CD4-positive, alpha-beta T cell (primary cell): ENCODE results near the gene GPR162. TPM values are rescaled to one million over a fixed set of nuclear protein-coding genes. Genes with fewer than 3 reads are reported as not detected.

Experiments
- ATAC-seq: fragments of 200-7000 bp; cut with Tn5 transposase; one replicate; pipeline ENCODE4 v1.10.0; 2022; ENCODE audit warnings: mild to moderate bottlenecking; ENCODE audit not compliant: poor library complexity
- CTCF ChIA-PET: fragments of 350-600 bp; sonication (Branson Sonifier 250); formaldehyde crosslinking; loops from one replicate; lab custom pipeline; 2021; ENCODE audit warnings: antibody characterized with exemption, inconsistent platforms; lab: Charles Lee
- POLR2A ChIA-PET: fragments of 350-600 bp; sonication (Branson Sonifier 250); formaldehyde crosslinking; loops from one replicate; lab custom pipeline; 2021; ENCODE audit warnings: antibody characterized with exemption, inconsistent platforms; lab: Charles Lee
- DNase-seq, 14 experiments: peaks; one replicate each; pipeline ENCODE4 v3.0.0-alpha.2; 2013 to 2020; ENCODE audit warnings: mixed read lengths in 2 of 14
- H3K27ac ChIP-seq, 2 donors: one replicate each; pipeline versions ENCODE4 v1.5.1 to v1.7.0; 2013; ENCODE audit warnings: low read length in 2 of 2, low read depth in 1 of 2, mild to moderate bottlenecking in 1 of 2
- H3K27me3 ChIP-seq, 2 experiments: 1 replicate in 1 of 2; 2 replicates in 1 of 2; pipeline versions ENCODE4 v1.6.1 to v1.7.0; 2013; ENCODE audit warnings: low read length in 2 of 2, control low read depth in 1 of 2, mild to moderate bottlenecking in 1 of 2, moderate library complexity in 1 of 2; ENCODE audit not compliant: insufficient read depth in 2 of 2, control insufficient read depth in 1 of 2
- H3K36me3 ChIP-seq: one replicate; pipeline ENCODE4 v1.6.1; 2013; ENCODE audit warnings: low read length, control low read depth; ENCODE audit not compliant: insufficient read depth
- H3K4me1 ChIP-seq: one replicate; pipeline ENCODE4 v1.6.1; 2013; ENCODE audit warnings: low read length, control low read depth; ENCODE audit not compliant: insufficient read depth
- H3K4me3 ChIP-seq: one replicate; pipeline ENCODE4 v1.5.1; 2013; ENCODE audit warnings: mild to moderate bottlenecking, low read length, moderate library complexity
- H3K9me3 ChIP-seq, 2 experiments: 1 replicate in 1 of 2; 2 replicates in 1 of 2; pipeline versions ENCODE4 v1.6.1 to v1.7.0; 2013; ENCODE audit warnings: low read length in 2 of 2, mild to moderate bottlenecking in 2 of 2, control low read depth in 1 of 2, moderate library complexity in 1 of 2; ENCODE audit not compliant: control insufficient read depth in 1 of 2, insufficient read depth in 1 of 2
- H3K27ac Mint-ChIP-seq: one replicate; pipeline ENCODE4 v1.8.0; 2020; ENCODE audit warnings: mixed read lengths
- H3K27me3 Mint-ChIP-seq: one replicate; pipeline ENCODE4 v1.8.0; 2021; ENCODE audit warnings: mixed read lengths
- H3K36me3 Mint-ChIP-seq: one replicate; pipeline ENCODE4 v1.8.0; 2021; ENCODE audit warnings: low read depth, mixed read lengths
- H3K4me1 Mint-ChIP-seq: one replicate; pipeline ENCODE4 v1.8.0; 2021; ENCODE audit warnings: low read depth, mixed read lengths
- H3K4me3 Mint-ChIP-seq: one replicate; pipeline ENCODE4 v1.8.0; 2020; ENCODE audit warnings: mild to moderate bottlenecking, mixed read lengths
- H3K9me3 Mint-ChIP-seq: one replicate; pipeline ENCODE4 v1.8.0; 2020; ENCODE audit warnings: mixed read lengths
- CTCF ChIP-seq: fragments of 200-600 bp; IDR thresholded peaks from one replicate; pipeline ENCODE4 v1.8.0; 2022; ENCODE audit warnings: antibody characterized with exemption, mild to moderate bottlenecking
- intact Hi-C, 2 experiments: fragments of 100-400 bp; cut with DNase I in 1 of 2; cut with micrococcal nuclease in 1 of 2; formaldehyde crosslinking; loops; one replicate each; pipeline versions ENCODE4 v1.15.1 to v1.9.0; 2023 to 2025; cut with DNase I, micrococcal nuclease
- total RNA-seq, 174 experiments: library from RNA in 2 of 174; stranded (reverse) in 2 of 174; gene quantifications; one replicate each; pipeline ENCODE4 v1.2.3 and lab custom pipeline; 2021 to 2026

GPR162 gene
- total RNA-seq, 2 experiments from 2014 or later: not detected

- no peaks in the 10 kb centered on the region for H3K27me3 Mint-ChIP-seq
- intact Hi-C loops: no loop called here
- H3K36me3 Mint-ChIP-seq: no peaks in the 10 kb centered on the region
- peaks cover 5% of the 10 kb centered on the region for H3K4me1 ChIP-seq
- ATAC-seq: no peak
- H3K27ac ChIP-seq: no peak overlapping the region
- TF ChIP-seq CTCF: no peak
- H3K4me1 Mint-ChIP-seq: peaks cover 6% of the 10 kb centered on the region
- ChIA-PET CTCF (no interaction called here), POLR2A (interaction anchor here (0.9 kb wide), 1 partner anchor 14 kb away, joined by 3 read pairs; the partner anchor contains the start of gene CDCA3)
- H3K4me3 ChIP-seq: no peak overlapping the region
- no peaks in the 10 kb centered on the region for H3K9me3 ChIP-seq
- H3K27ac Mint-ChIP-seq: no peak overlapping the region
- H3K9me3 Mint-ChIP-seq: no peaks in the 10 kb centered on the region
- H3K4me3 Mint-ChIP-seq: no peak overlapping the region
- H3K27me3 ChIP-seq: no peaks in the 10 kb centered on the region
- no peaks in the 10 kb centered on the region for H3K36me3 ChIP-seq
- DNase-seq: no peak
Measured at GRCh38 chr12:6837370-6838060, 15.9 kb downstream of the GPR162 start.

- no peaks in the 10 kb centered on the region for H3K27me3 Mint-ChIP-seq
- peaks cover 6% of the 10 kb centered on the region for H3K4me1 Mint-ChIP-seq
- DNase-seq: no peak
- intact Hi-C loops: no loop called here
- no peak overlapping the region for H3K27ac ChIP-seq
- no peak overlapping the region for H3K4me3 Mint-ChIP-seq
- no peak for ATAC-seq
- no peaks in the 10 kb centered on the region for H3K9me3 ChIP-seq
- H3K27ac Mint-ChIP-seq: no peak overlapping the region
- ChIA-PET CTCF (no interaction called here), POLR2A (interaction anchor here (3.2 kb wide), 1 partner anchor 13 kb away, joined by 13 read pairs; the partner anchor contains the start of genes CDCA3 and USP5)
- H3K36me3 Mint-ChIP-seq: no peaks in the 10 kb centered on the region
- no peak overlapping the region for H3K4me3 ChIP-seq
- no peaks in the 10 kb centered on the region for H3K27me3 ChIP-seq
- H3K36me3 ChIP-seq: no peaks in the 10 kb centered on the region
- no peak for TF ChIP-seq CTCF
- H3K4me1 ChIP-seq: peaks cover 5% of the 10 kb centered on the region
- no peaks in the 10 kb centered on the region for H3K9me3 Mint-ChIP-seq
Measured at GRCh38 chr12:6838854-6839253, 17.2 kb downstream of the GPR162 start.

GRCh38 chr12:6839482-6840201 is 18.0 kb downstream of the GPR162 start:
- H3K4me3 ChIP-seq: no peak overlapping the region
- no peak for DNase-seq
- POLR2A ChIA-PET: interaction anchor here (3.2 kb wide), 1 partner anchor 12 kb away, joined by 13 read pairs; the partner anchor contains the start of genes CDCA3 and USP5
- Mint-ChIP-seq H3K4me3 (no peak overlapping the region), H3K27me3 (no peaks in the 10 kb centered on the region), H3K27ac (no peak overlapping the region), H3K4me1 (peaks cover 6% of the 10 kb centered on the region), H3K36me3 (no peaks in the 10 kb centered on the region), H3K9me3 (no peaks in the 10 kb centered on the region)
- intact Hi-C loops: no loop called here
- no peaks in the 10 kb centered on the region for H3K27me3 ChIP-seq
- CTCF ChIA-PET: no interaction called here
- no peak for ATAC-seq
- no peaks in the 10 kb centered on the region for H3K9me3 ChIP-seq
- H3K27ac ChIP-seq: no peak overlapping the region
- H3K36me3 ChIP-seq: no peaks in the 10 kb centered on the region
- H3K4me1 ChIP-seq: peaks cover 5% of the 10 kb centered on the region
- TF ChIP-seq CTCF: no peak
